Smooth muscle cell (in vitro differentiated cells): Measurements from ENCODE around the gene SLC38A7. TPM values are rescaled to one million over a fixed set of nuclear protein-coding genes. Genes with fewer than 3 reads are reported as not detected.

Source experiments
- DNase-seq: peaks from one replicate; lab custom pipeline; 2025; ENCODE audit not compliant: unreplicated experiment; lab: John Stamatoyannopoulos, UW
- H2AFZ ChIP-seq: fragments of 200-600 bp; sonication (generic); 2 replicates; pipeline ENCODE4 v1.6.0; 2016; ENCODE audit warnings: antibody characterized with exemption, low read depth, mild to moderate bottlenecking
- H3F3A ChIP-seq: fragments of 200-600 bp; sonication (generic); 2 replicates; pipeline ENCODE4 v1.6.0; 2017; ENCODE audit warnings: antibody characterized with exemption, low read depth
- H3K27ac ChIP-seq: fragments of 200-600 bp; sonication (generic); 2 replicates; pipeline ENCODE4 v1.5.1; 2016; ENCODE audit warnings: low read depth, mild to moderate bottlenecking
- H3K27me3 ChIP-seq: fragments of 200-600 bp; sonication (generic); 2 replicates; pipeline ENCODE4 v1.6.1; 2016; ENCODE audit warnings: low read depth, mild to moderate bottlenecking
- H3K36me3 ChIP-seq: fragments of 200-600 bp; sonication (generic); 2 replicates; pipeline ENCODE4 v1.5.1; 2016; ENCODE audit warnings: low read depth
- H3K4me1 ChIP-seq: fragments of 200-600 bp; sonication (generic); 2 replicates; pipeline ENCODE4 v1.5.1; 2016; ENCODE audit warnings: low read depth
- H3K4me2 ChIP-seq: fragments of 200-600 bp; sonication (generic); 2 replicates; pipeline ENCODE4 v1.6.0; 2016; ENCODE audit warnings: mild to moderate bottlenecking
- H3K4me3 ChIP-seq: fragments of 200-600 bp; sonication (generic); 2 replicates; pipeline ENCODE4 v1.5.1; 2016; ENCODE audit warnings: mild to moderate bottlenecking
- H3K79me2 ChIP-seq: fragments of 200-600 bp; sonication (generic); 2 replicates; pipeline ENCODE4 v1.6.0; 2016; ENCODE audit warnings: low read depth, mild to moderate bottlenecking
- H3K9ac ChIP-seq: fragments of 200-600 bp; sonication (generic); 2 replicates; pipeline ENCODE4 v1.6.0; 2016; ENCODE audit warnings: low read depth
- H3K9me3 ChIP-seq: fragments of 200-600 bp; sonication (generic); replicated peaks from 2 replicates; pipeline ENCODE4 v1.5.1; 2016; ENCODE audit warnings: low read depth
- H4K20me1 ChIP-seq: fragments of 200-600 bp; sonication (generic); 2 replicates; pipeline ENCODE4 v1.6.0; 2016; ENCODE audit warnings: low read depth
- CTCF ChIP-seq: fragments of 200-600 bp; sonication (generic); IDR thresholded peaks from 2 replicates; pipeline ENCODE4 v1.5.1; 2017; ENCODE audit warnings: borderline replicate concordance, mild to moderate bottlenecking, antibody characterized with exemption; ENCODE audit not compliant: insufficient read depth, poor library complexity, severe bottlenecking
- WGBS: methylation state at CpG from one replicate; pipeline ENCODE4 v1.1.7; 2016; ENCODE audit warnings: low lambda C conversion rate; 5-methylcytosine and 5-hydroxymethylcytosine counted together
- polyA plus RNA-seq: library from polyadenylated mRNA; unstranded; fragments of >200 nt; fragmentation: Nextera tagmentation; extraction: Ambion mirVana; gene quantifications from 2 replicates; pipeline ENCODE4 v1.2.1, GENCODE V29; 2016
- total RNA-seq: library from RNA; depleted of rRNA; stranded (reverse); fragments of >200 nt; gene quantifications from 2 replicates; pipeline ENCODE4 v1.2.3, GENCODE V29; 2014

SLC38A7 gene
- total and polyA plus RNA-seq, 2 experiments from 2014 or later: 9.8 to 15.9 TPM

DNA sequence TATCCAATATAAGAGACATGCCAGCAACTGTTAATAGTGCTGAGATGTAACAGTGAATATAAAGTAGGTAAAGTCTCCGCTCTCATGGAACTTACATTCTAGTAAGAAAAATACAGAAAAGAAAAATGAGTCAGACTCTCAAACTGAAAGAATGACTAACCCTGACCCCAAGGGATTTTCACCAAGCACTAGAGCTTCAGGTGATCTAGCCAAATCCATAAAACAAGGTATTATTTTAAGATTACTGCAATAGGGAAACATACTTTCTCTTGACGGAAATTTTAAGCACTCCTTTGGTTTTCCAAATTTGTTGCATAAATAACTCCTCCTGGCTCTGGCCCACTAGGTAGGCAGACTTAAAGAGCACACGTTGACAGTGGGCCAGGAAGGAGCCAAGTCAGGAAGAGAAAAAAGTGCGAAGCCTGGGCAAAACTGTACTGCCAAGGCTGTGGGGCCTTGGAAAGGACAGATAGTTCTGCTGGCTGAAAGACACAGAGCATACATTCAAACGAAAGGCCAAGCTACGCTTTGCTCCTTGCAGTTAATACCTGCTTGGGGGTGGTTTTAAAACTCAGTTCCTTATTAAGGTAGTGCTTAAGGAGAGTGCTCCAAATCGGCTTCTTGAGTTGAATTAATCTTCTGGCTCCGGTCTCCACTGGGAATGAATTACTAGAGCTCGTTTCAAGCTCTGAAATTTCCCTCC lies 48.1 kb upstream of the SLC38A7 start:
- Histone ChIP-seq H4K20me1 (peaks cover 55% of the 10 kb centered on the region), H3K27ac (peak overlapping the region; percentile 37), H3K79me2 (peaks cover 48% of the 10 kb centered on the region), H3F3A (no peaks in the 10 kb centered on the region), H3K27me3 (no peaks in the 10 kb centered on the region), H3K9me3 (no peaks in the 10 kb centered on the region), H3K4me3 (peak overlapping the region; percentile 97), H2AFZ (peak overlapping the region; percentile 99), H3K4me1 (peaks cover 10% of the 10 kb centered on the region), H3K36me3 (peaks cover 4% of the 10 kb centered on the region), H3K9ac (peak overlapping the region; percentile 73), H3K4me2 (peak overlapping the region; percentile 95)
- 57% methylated on average over 9 of the region's 9 CpGs for WGBS
- TF ChIP-seq CTCF: no peak
- DNase-seq: no peak

GRCh38 chr16:58730724-58731370 lies 46.3 kb upstream of the SLC38A7 start:
- Histone ChIP-seq H3K27me3 (no peaks in the 10 kb centered on the region), H3K4me1 (peaks cover 10% of the 10 kb centered on the region), H3K4me3 (no peak overlapping the region), H3K27ac (no peak overlapping the region), H4K20me1 (peaks cover 69% of the 10 kb centered on the region), H3K9me3 (no peaks in the 10 kb centered on the region), H3K36me3 (peaks cover 4% of the 10 kb centered on the region), H3K4me2 (no peak overlapping the region), H2AFZ (no peak overlapping the region), H3K79me2 (peaks cover 51% of the 10 kb centered on the region), H3F3A (no peaks in the 10 kb centered on the region), H3K9ac (no peak overlapping the region)
- TF ChIP-seq CTCF: no peak
- no peak for DNase-seq
- WGBS: 95% methylated on average over 11 of the region's 11 CpGs

- Histone ChIP-seq H3K27me3 (no peaks in the 10 kb centered on the region), H4K20me1 (peaks cover 82% of the 10 kb centered on the region), H3K9ac (no peak overlapping the region), H3K27ac (no peak overlapping the region), H3K4me3 (no peak overlapping the region), H3K4me2 (no peak overlapping the region), H3F3A (no peaks in the 10 kb centered on the region), H3K4me1 (peaks cover 6% of the 10 kb centered on the region), H3K79me2 (peaks cover 57% of the 10 kb centered on the region), H3K36me3 (peaks cover 4% of the 10 kb centered on the region), H3K9me3 (no peaks in the 10 kb centered on the region), H2AFZ (no peak overlapping the region)
- 97% methylated on average over 9 of the region's 9 CpGs for WGBS
- TF ChIP-seq CTCF: no peak
- no peak for DNase-seq
These were observed 43.4 kb upstream of the SLC38A7 start for GRCh38 chr16:58727796-58728568.
